Spleen (tissue), 11 donors: ENCODE measurements around the gene ETV5. TPM values are rescaled to one million over a fixed set of nuclear protein-coding genes. Genes with fewer than 3 reads are reported as not detected.

Source experiments
- DNase-seq: peaks from one replicate; pipeline ENCODE4 v3.0.0-alpha.2; 2020
- H3K27ac ChIP-seq, 8 donors: fragments of 200-600 bp; sonication (generic) in 7 of 8; 1 replicate in 4 of 8; 2 replicates in 4 of 8; pipeline versions ENCODE4 v1.5.0 to v1.8.0; 2016 to 2021; ENCODE audit warnings: inconsistent platforms in 4 of 8, mild to moderate bottlenecking in 4 of 8, moderate library complexity in 1 of 8
- H3K27me3 ChIP-seq, 7 donors: fragments of 200-600 bp; sonication (generic) in 6 of 7; replicated peaks in 1 of 7; 1 replicate in 4 of 7; 2 replicates in 3 of 7; pipeline versions ENCODE4 v1.5.0 to v1.8.0; 2016 to 2021; ENCODE audit warnings: inconsistent platforms in 3 of 7, mild to moderate bottlenecking in 1 of 7
- H3K36me3 ChIP-seq, 6 donors: fragments of 200-600 bp; sonication (generic) in 5 of 6; 1 replicate in 4 of 6; 2 replicates in 2 of 6; pipeline versions ENCODE4 v1.5.0 to v1.8.0; 2016 to 2021; ENCODE audit warnings: inconsistent platforms in 2 of 6
- H3K4me1 ChIP-seq, 6 donors: fragments of 200-600 bp; sonication (generic) in 5 of 6; 1 replicate in 3 of 6; 2 replicates in 3 of 6; pipeline versions ENCODE4 v1.5.0 to v1.8.0; 2016 to 2021; ENCODE audit warnings: inconsistent platforms in 3 of 6
- H3K4me3 ChIP-seq, 8 donors: fragments of 200-600 bp; sonication (generic) in 7 of 8; 1 replicate in 4 of 8; 2 replicates in 4 of 8; pipeline versions ENCODE4 v1.5.0 to v1.8.0; 2016 to 2021; ENCODE audit warnings: inconsistent platforms in 4 of 8, mild to moderate bottlenecking in 4 of 8, moderate library complexity in 2 of 8
- H3K9me3 ChIP-seq, 8 donors: fragments of 200-600 bp; sonication (generic) in 7 of 8; 1 replicate in 4 of 8; 2 replicates in 4 of 8; pipeline versions ENCODE4 v1.5.0 to v1.8.0; 2016 to 2021; ENCODE audit warnings: inconsistent platforms in 4 of 8
- CTCF ChIP-seq, 11 experiments: fragments of 200-600 bp in 7 of 11; fragments of 450-650 bp in 4 of 11; sonication (generic) in 4 of 11; IDR thresholded peaks in 8 of 11; conservative IDR thresholded peaks in 3 of 11; 1 replicate in 7 of 11; 2 replicates in 4 of 11; pipeline versions ENCODE4 v1.4.0 to v1.8.0; 2016 to 2021; ENCODE audit warnings: antibody characterized with exemption in 11 of 11, inconsistent platforms in 4 of 11, mild to moderate bottlenecking in 1 of 11
- POLR2A ChIP-seq, 3 donors: fragments of 450-650 bp; IDR thresholded peaks; one replicate each; pipeline ENCODE4 v1.5.1; 2017; ENCODE audit warnings: antibody characterized with exemption in 3 of 3, mild to moderate bottlenecking in 1 of 3
- POLR2AphosphoS5 ChIP-seq, 3 donors: sonication (generic); formaldehyde crosslinking; IDR thresholded peaks; one replicate each; pipeline ENCODE4 v1.5.1; 2017; ENCODE audit warnings: antibody characterized with exemption in 3 of 3
- WGBS, 5 donors: extraction: QIAGEN DNeasy Blood & Tissue Kit in 3 of 5; methylation state at CpG; one replicate each; pipeline versions ENCODE4 v1.1.5 to v1.1.7; 2013 to 2018; 5-methylcytosine and 5-hydroxymethylcytosine counted together
- intact Hi-C: fragments of 100-400 bp; cut with DNase I; formaldehyde crosslinking; loops from one replicate; pipeline ENCODE4 v1.15.0; 2023; ENCODE audit warnings: low total_unique reads
- polyA plus RNA-seq, 3 donors: library from polyadenylated mRNA; stranded (reverse); fragments of 200-250 nt; gene quantifications; one replicate each; pipeline ENCODE4 v1.2.1, GENCODE V29; 2013
- total RNA-seq, 7 donors: library from RNA; depleted of rRNA in 3 of 7; stranded (reverse); fragments of >200 nt in 3 of 7; fragmentation: NEBNext Ultra II Directional in 4 of 7; extraction: Animal tissue kit (Norgen Biotek cat#: 25700) in 4 of 7; gene quantifications; one replicate each; pipeline versions ENCODE4 v1.1.0 to v1.2.1, GENCODE V29; 2016 to 2021
- donor health status: healthy with polysubstance abuse.
- donor health status: DM: no; HTN: no; CAD: no; lungs with moderate emphysema.
- donor health status: DM: no; HTN: no; CAD: no.
- donor health status: Bipolar disorder and iron deficiency.
- donor health status: healthy.
- donor health status: DM: no; HTN: no; CAD: no.
- donor health status: DM: yes; HTN: yes; CAD: no.

The ETV5 gene
- total and polyA plus RNA-seq, 10 donors = 5.2 to 65.5 (median 24.0) TPM

GRCh38 chr3:186121278-186121677, 12.4 kb upstream of the ETV5 start:
- intact Hi-C loops = no loop called here
- peaks cover 0 to 52% (median 0%) of the 10 kb centered on the region in 7 donors for H3K27me3 ChIP-seq
- H3K36me3 ChIP-seq = no peaks in the 10 kb centered on the region
- H3K4me3 ChIP-seq = no peak overlapping the region
- H3K9me3 ChIP-seq = no peaks in the 10 kb centered on the region
- 76 to 90% (median 89%) methylated on average over 6 of the region's 6 CpGs for WGBS, 5 donors
- H3K27ac ChIP-seq = no peak overlapping the region
- TF ChIP-seq POLR2A (IDR thresholded peaks at IDR 0.05) (no peak), CTCF (IDR thresholded peaks at IDR 0.05 in 8 of 11, conservative IDR thresholded peaks at IDR 0.05 in 3 of 11) (no peak)
- no peak for DNase-seq
- no peaks in the 10 kb centered on the region for H3K4me1 ChIP-seq

- WGBS, 5 donors = 58 to 78% (median 75%) methylated on average over 4 of the region's 4 CpGs
Measured at GRCh38 chr3:186119499-186119898, 10.6 kb upstream of the ETV5 start.

GRCh38 chr3:186118692-186119091, 9.8 kb upstream of the ETV5 start:
- Histone ChIP-seq H3K36me3 (no peaks in the 10 kb centered on the region), H3K9me3 (no peaks in the 10 kb centered on the region), H3K27me3 (peaks cover 0 to 77% (median 0%) of the 10 kb centered on the region in 7 donors), H3K4me3 (no peak overlapping the region), H3K27ac (no peak overlapping the region), H3K4me1 (no peaks in the 10 kb centered on the region)
- intact Hi-C loops = no loop called here
- TF ChIP-seq POLR2AphosphoS5 (IDR thresholded peaks at IDR 0.05) = no peak
- TF ChIP-seq CTCF (IDR thresholded peaks at IDR 0.05 in 8 of 11, conservative IDR thresholded peaks at IDR 0.05 in 3 of 11) = no peak
- TF ChIP-seq POLR2A (IDR thresholded peaks at IDR 0.05) = no peak
- DNase-seq = no peak
- 74 to 88% (median 78%) methylated on average over 5 of the region's 5 CpGs for WGBS, 5 donors

More at GRCh38 chr3:186119499-186119898, 10.6 kb upstream of the ETV5 start:
- Histone ChIP-seq H3K9me3 (no peaks in the 10 kb centered on the region), H3K4me1 (no peaks in the 10 kb centered on the region), H3K4me3 (no peak overlapping the region), H3K27ac (no peak overlapping the region), H3K36me3 (no peaks in the 10 kb centered on the region), H3K27me3 (peaks cover 0 to 69% (median 0%) of the 10 kb centered on the region in 7 donors)
- DNase-seq = no peak
- intact Hi-C loops = no loop called here
- TF ChIP-seq CTCF (IDR thresholded peaks at IDR 0.05 in 8 of 11, conservative IDR thresholded peaks at IDR 0.05 in 3 of 11) = no peak
- TF ChIP-seq POLR2AphosphoS5 (IDR thresholded peaks at IDR 0.05) = no peak
- no peak for TF ChIP-seq POLR2A (IDR thresholded peaks at IDR 0.05)

- no peak for TF ChIP-seq CTCF (IDR thresholded peaks at IDR 0.05 in 8 of 11, conservative IDR thresholded peaks at IDR 0.05 in 3 of 11)
- TF ChIP-seq POLR2AphosphoS5 (IDR thresholded peaks at IDR 0.05) = no peak
- Histone ChIP-seq H3K36me3 (no peaks in the 10 kb centered on the region), H3K27me3 (peaks cover 0 to 88% (median 4%) of the 10 kb centered on the region in 7 donors), H3K4me3 (no peak overlapping the region), H3K9me3 (no peaks in the 10 kb centered on the region), H3K27ac (no peak overlapping the region), H3K4me1 (no peaks in the 10 kb centered on the region)
- WGBS, 5 donors = 91 to 100% (median 92%) methylated on average over 3 of the region's 3 CpGs
- intact Hi-C loops = no loop called here
- DNase-seq = no peak
Measured at GRCh38 chr3:186117521-186118134, 8.7 kb upstream of the ETV5 start.
